Mesothelial cell of epicardium (in vitro differentiated cells): ENCODE results near the gene ARHGEF28. TPM values are rescaled to one million over a fixed set of nuclear protein-coding genes. Genes with fewer than 3 reads are reported as not detected.

ENCODE experiments used
- DNase-seq, 2 experiments: peaks; one replicate each; pipeline ENCODE4 v3.0.0; 2021; ENCODE audit warnings: low spot score in 2 of 2; ENCODE audit not compliant: unreplicated experiment in 2 of 2
- H3K27ac Mint-ChIP-seq: 2 replicates; pipeline ENCODE4 v1.8.0; 2021; ENCODE audit warnings: mixed read lengths
- H3K27me3 Mint-ChIP-seq: 2 replicates; pipeline ENCODE4 v1.8.0; 2021; ENCODE audit warnings: low read depth, mixed read lengths
- H3K36me3 Mint-ChIP-seq: 2 replicates; pipeline ENCODE4 v1.8.0; 2021; ENCODE audit warnings: mixed read lengths
- H3K4me1 Mint-ChIP-seq: 2 replicates; pipeline ENCODE4 v1.8.0; 2021; ENCODE audit warnings: mixed read lengths
- H3K4me3 Mint-ChIP-seq: 2 replicates; pipeline ENCODE4 v1.8.0; 2021; ENCODE audit warnings: mild to moderate bottlenecking, moderate library complexity, mixed read lengths
- H3K9me3 Mint-ChIP-seq: 2 replicates; pipeline ENCODE4 v1.8.0; 2021; ENCODE audit warnings: mixed read lengths
- total RNA-seq: library from RNA; stranded (reverse); gene quantifications from 3 replicates; pipeline ENCODE4 v1.2.1, GENCODE V29; 2021
- TF ChIP-seq, protein P1 (sequence below): fragments of 200-600 bp; sonication (generic); IDR thresholded peaks from one replicate; pipeline ENCODE4 v1.5.0; 2021; ENCODE audit warnings: antibody characterized with exemption; ENCODE audit not compliant: unreplicated experiment

Gene ARHGEF28
- total RNA-seq, 1 donor from 2014 or later, result 0.40 TPM

GRCh38 chr5:73863876-73864275 lies 237.9 kb downstream of the ARHGEF28 start:
- H3K9me3 Mint-ChIP-seq, result no peaks in the 10 kb centered on the region
- DNase-seq, result no peak
- no peak overlapping the region for H3K27ac Mint-ChIP-seq
- H3K27me3 Mint-ChIP-seq, result peaks cover 11% of the 10 kb centered on the region
- TF ChIP-seq, protein P1, sequence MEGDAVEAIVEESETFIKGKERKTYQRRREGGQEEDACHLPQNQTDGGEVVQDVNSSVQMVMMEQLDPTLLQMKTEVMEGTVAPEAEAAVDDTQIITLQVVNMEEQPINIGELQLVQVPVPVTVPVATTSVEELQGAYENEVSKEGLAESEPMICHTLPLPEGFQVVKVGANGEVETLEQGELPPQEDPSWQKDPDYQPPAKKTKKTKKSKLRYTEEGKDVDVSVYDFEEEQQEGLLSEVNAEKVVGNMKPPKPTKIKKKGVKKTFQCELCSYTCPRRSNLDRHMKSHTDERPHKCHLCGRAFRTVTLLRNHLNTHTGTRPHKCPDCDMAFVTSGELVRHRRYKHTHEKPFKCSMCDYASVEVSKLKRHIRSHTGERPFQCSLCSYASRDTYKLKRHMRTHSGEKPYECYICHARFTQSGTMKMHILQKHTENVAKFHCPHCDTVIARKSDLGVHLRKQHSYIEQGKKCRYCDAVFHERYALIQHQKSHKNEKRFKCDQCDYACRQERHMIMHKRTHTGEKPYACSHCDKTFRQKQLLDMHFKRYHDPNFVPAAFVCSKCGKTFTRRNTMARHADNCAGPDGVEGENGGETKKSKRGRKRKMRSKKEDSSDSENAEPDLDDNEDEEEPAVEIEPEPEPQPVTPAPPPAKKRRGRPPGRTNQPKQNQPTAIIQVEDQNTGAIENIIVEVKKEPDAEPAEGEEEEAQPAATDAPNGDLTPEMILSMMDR, result no peak
- no peak overlapping the region for H3K4me3 Mint-ChIP-seq
- no peaks in the 10 kb centered on the region for H3K36me3 Mint-ChIP-seq
- H3K4me1 Mint-ChIP-seq, result no peaks in the 10 kb centered on the region

DNA sequence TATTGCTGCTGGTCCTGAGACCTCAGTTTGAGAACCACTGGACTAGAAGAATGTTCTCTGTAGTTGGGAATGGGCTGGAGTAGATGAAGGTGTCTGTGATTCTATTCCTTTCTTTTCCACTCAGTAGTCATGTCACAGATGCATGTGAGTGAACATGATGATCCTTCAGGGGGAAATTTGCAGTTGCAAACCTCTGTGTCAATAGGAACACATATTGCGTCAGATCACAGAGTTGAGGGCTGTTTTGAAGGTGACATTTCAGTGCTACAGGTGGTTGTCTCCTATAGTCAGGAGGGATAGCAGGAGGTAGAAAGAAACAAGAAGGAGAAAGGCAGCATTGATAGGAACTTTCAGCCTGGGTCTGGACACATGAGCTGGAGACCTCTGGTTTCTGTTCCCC lies 239.3 kb downstream of the ARHGEF28 start:
- Mint-ChIP-seq H3K4me3 (no peak overlapping the region), H3K27me3 (peaks cover 7% of the 10 kb centered on the region), H3K4me1 (no peaks in the 10 kb centered on the region), H3K27ac (no peak overlapping the region), H3K36me3 (no peaks in the 10 kb centered on the region), H3K9me3 (no peaks in the 10 kb centered on the region)
- DNase-seq, result no peak
- TF ChIP-seq, protein P1, result no peak

DNA sequence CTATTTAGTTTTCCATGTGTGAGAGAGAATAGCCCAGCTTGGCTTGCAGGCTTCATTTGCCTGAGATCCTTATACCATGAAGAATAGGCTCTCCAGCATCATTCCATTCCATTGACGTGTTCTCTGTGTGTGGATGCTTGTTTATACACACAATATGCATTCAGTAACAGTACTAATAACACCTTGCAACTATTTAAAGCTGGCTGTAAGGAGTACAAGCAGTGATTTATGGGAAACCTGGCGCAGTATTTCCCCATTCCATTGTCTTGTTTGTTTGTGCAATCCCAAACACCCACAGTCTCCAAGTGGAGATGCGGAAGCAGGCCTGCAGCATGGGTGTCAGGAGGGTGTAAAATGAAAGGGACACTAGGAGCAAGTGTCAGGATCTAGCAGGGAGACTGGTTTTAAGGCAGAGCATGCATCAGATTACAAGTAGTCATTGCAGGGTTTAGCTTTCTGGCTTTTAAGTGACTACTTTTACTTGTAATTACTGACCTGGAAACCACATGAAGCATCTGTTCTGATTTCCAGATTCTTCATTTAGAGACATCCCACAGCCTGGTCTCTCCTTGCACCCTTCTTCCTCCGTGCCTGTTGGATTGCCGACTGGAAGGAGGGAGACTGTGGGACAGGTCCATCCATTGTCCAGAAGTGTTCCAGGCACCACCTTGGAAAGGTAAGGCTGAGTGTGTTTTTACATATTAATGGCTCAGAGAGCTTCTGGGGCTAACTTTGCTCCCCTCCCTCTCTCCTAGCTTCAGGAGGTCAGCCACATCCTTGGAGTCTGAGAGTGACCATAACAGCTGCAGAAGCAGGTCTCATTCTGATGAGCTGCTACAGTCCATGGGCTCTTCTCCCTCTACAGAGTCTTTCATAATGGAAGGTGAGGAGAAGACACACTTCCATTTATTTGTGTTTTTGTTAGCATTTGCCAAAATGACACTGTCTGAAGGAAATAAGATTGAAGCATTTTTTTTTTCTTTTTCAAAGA lies 241.6 kb downstream of the ARHGEF28 start:
- Mint-ChIP-seq H3K4me1 (no peaks in the 10 kb centered on the region), H3K9me3 (no peaks in the 10 kb centered on the region), H3K27me3 (peaks cover 14% of the 10 kb centered on the region), H3K27ac (no peak overlapping the region), H3K4me3 (no peak overlapping the region), H3K36me3 (no peaks in the 10 kb centered on the region)
- TF ChIP-seq, protein P1, result no peak
- no peak for DNase-seq

DNA sequence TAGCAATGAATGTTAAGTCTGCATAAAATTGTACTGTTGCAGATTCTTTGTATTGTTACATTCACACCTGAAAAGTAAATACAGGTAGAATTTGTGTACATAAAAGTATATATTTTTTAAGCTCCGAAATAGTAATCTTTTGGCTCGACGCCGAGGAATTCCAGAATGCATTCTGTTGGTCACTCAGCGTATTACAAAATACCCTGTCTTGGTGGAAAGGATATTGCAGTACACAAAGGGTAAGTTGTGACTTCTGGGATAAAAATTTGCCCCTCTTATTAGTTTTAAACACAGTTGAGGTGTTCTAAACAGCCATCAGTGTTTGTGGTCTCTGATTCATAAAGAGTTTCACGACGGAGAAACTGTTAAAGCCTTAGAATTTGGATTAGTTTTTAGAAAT lies 257.6 kb downstream of the ARHGEF28 start:
- Mint-ChIP-seq H3K36me3 (no peaks in the 10 kb centered on the region), H3K9me3 (peaks cover 5% of the 10 kb centered on the region), H3K4me1 (no peaks in the 10 kb centered on the region), H3K4me3 (no peak overlapping the region), H3K27me3 (peaks cover 16% of the 10 kb centered on the region), H3K27ac (no peak overlapping the region)
- DNase-seq, result no peak
- TF ChIP-seq, protein P1, result no peak

- no peak for DNase-seq
- Mint-ChIP-seq H3K4me1 (no peaks in the 10 kb centered on the region), H3K36me3 (no peaks in the 10 kb centered on the region), H3K27me3 (peaks cover 36% of the 10 kb centered on the region), H3K9me3 (no peaks in the 10 kb centered on the region), H3K27ac (no peak overlapping the region), H3K4me3 (no peak overlapping the region)
- TF ChIP-seq, protein P1, result no peak
Observed at GRCh38 chr5:73887688-73888087, 261.7 kb downstream of the ARHGEF28 start.
